Measurements from ENCODE around the gene RO60. TPM values are rescaled to one million over a fixed set of nuclear protein-coding genes. Genes with fewer than 3 reads are reported as not detected.

RO60 gene
- total and polyA plus RNA-seq, 2 of the 13 experiments (the other 11 are each of a cell fraction or from before 2014, with no cell fraction given) = 20.3 to 53.7 TPM

DNA sequence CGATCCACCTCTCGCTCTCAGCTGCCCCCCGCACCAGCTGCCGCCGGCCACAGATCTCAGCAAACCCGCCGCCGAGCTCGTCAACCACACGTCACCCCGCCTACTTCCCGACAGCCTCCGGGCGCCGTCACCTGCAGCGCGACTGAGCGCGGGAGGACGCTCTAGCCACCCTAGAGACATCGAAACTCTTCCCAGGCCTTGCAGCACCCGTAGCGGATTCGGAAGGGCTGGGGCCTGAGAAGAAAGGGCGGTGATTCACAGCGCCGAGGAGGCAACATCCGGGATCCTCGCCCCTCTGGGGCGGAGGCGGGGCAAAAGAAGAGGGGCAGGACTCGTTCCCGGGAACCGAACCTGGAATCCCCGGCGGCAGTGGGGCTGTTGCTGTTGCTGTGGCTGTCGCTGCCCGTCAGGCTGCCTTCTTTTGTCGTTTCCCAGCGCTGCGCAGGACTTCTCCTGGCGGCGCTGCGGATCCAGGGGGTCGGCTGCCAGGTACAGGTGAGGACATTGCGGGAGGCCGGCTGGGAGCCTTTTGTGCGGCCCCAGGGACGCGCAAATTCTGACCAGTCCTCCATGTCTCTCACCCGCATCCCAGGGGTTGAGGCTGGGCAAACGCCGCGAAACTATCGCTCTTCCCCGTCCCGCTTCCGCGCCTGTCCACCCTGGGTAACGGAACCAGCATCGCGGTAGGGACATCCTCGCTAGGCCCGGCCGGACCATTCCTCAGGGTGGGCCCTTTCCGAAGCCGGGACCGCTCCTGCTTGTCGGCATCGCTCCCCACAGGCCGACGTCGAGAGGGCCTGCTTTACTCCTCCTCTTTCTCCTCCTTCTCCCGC is at the start of gene RO60, which contains the start of gene UCHL5 (continued):
- TF ChIP-seq ZFX (CRISPR knock-in tag; IDR thresholded peaks at IDR 0.05; ENCODE audit: low read depth) (peak; percentile 93), IRF2 (CRISPR knock-in tag; IDR thresholded peaks at IDR 0.05) (peak; percentile 98), SMYD3 (CRISPR knock-in tag; IDR thresholded peaks at IDR 0.05) (no peak), TMF1 (CRISPR knock-in tag; IDR thresholded peaks at IDR 0.05; ENCODE audit: low read depth) (peak; percentile 57; the same call in 1 of the 2 replicates), NFKB2 (CRISPR knock-in tag; IDR thresholded peaks at IDR 0.05; ENCODE audit: borderline replicate concordance) (peak; percentile 92), SCMH1 (CRISPR knock-in tag; IDR thresholded peaks at IDR 0.05; ENCODE audit: borderline replicate concordance) (no peak), ELF1 (CRISPR knock-in tag; IDR thresholded peaks at IDR 0.05) (peak; percentile 93), ZNF260 (CRISPR knock-in tag; IDR thresholded peaks at IDR 0.05; ENCODE audit: borderline replicate concordance, low read depth) (no peak), MAZ (IDR thresholded peaks at IDR 0.05; ENCODE audit: borderline replicate concordance, low read depth, low read length) (peak; percentile 68; the same call in 1 of the 2 replicates), MAZ (CRISPR knock-in tag; IDR thresholded peaks at IDR 0.05; ENCODE audit: low read depth) (peak; percentile 76), ZNF746 (CRISPR knock-in tag; IDR thresholded peaks at IDR 0.05) (0 out of 2 replicates have a peak, but pooled peaks have one; percentile 28), RCOR2 (CRISPR knock-in tag; IDR thresholded peaks at IDR 0.05) (0 out of 2 replicates have a peak, but pooled peaks have one; percentile 55)
- TF ChIP-seq, protein P1, sequence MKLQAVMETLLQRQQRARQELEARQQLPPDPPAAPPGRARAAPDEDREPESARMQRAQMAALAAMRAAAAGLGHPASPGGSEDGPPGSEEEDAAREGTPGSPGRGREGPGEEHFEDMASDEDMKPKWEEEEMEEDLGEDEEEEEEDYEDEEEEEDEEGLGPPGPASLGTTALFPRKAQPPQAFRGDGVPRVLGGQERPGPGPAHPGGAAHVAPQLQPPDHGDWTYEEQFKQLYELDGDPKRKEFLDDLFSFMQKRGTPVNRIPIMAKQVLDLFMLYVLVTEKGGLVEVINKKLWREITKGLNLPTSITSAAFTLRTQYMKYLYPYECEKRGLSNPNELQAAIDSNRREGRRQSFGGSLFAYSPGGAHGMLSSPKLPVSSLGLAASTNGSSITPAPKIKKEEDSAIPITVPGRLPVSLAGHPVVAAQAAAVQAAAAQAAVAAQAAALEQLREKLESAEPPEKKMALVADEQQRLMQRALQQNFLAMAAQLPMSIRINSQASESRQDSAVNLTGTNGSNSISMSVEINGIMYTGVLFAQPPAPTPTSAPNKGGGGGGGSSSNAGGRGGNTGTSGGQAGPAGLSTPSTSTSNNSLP (IDR thresholded peaks at IDR 0.05; ENCODE audit: low read depth, low read length) = peak; percentile 38; the same call in 1 of the 2 replicates
- TF ChIP-seq, protein P2, sequence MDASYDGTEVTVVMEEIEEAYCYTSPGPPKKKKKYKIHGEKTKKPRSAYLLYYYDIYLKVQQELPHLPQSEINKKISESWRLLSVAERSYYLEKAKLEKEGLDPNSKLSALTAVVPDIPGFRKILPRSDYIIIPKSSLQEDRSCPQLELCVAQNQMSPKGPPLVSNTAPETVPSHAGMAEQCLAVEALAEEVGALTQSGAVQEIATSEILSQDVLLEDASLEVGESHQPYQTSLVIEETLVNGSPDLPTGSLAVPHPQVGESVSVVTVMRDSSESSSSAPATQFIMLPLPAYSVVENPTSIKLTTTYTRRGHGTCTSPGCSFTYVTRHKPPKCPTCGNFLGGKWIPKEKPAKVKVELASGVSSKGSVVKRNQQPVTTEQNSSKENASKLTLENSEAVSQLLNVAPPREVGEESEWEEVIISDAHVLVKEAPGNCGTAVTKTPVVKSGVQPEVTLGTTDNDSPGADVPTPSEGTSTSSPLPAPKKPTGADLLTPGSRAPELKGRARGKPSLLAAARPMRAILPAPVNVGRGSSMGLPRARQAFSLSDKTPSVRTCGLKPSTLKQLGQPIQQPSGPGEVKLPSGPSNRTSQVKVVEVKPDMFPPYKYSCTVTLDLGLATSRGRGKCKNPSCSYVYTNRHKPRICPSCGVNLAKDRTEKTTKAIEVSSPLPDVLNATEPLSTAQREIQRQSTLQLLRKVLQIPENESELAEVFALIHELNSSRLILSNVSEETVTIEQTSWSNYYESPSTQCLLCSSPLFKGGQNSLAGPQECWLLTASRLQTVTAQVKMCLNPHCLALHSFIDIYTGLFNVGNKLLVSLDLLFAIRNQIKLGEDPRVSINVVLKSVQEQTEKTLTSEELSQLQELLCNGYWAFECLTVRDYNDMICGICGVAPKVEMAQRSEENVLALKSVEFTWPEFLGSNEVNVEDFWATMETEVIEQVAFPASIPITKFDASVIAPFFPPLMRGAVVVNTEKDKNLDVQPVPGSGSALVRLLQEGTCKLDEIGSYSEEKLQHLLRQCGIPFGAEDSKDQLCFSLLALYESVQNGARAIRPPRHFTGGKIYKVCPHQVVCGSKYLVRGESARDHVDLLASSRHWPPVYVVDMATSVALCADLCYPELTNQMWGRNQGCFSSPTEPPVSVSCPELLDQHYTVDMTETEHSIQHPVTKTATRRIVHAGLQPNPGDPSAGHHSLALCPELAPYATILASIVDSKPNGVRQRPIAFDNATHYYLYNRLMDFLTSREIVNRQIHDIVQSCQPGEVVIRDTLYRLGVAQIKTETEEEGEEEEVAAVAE (CRISPR knock-in tag; IDR thresholded peaks at IDR 0.05; ENCODE audit: borderline replicate concordance) = peak; percentile 89; the same call in 1 of the 2 replicates
- TF ChIP-seq, protein P3, sequence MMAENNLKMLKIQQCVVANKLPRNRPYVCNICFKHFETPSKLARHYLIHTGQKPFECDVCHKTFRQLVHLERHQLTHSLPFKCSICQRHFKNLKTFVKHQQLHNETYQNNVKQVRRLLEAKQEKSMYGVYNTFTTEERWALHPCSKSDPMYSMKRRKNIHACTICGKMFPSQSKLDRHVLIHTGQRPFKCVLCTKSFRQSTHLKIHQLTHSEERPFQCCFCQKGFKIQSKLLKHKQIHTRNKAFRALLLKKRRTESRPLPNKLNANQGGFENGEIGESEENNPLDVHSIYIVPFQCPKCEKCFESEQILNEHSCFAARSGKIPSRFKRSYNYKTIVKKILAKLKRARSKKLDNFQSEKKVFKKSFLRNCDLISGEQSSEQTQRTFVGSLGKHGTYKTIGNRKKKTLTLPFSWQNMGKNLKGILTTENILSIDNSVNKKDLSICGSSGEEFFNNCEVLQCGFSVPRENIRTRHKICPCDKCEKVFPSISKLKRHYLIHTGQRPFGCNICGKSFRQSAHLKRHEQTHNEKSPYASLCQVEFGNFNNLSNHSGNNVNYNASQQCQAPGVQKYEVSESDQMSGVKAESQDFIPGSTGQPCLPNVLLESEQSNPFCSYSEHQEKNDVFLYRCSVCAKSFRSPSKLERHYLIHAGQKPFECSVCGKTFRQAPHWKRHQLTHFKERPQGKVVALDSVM (CRISPR knock-in tag; IDR thresholded peaks at IDR 0.05) = no peak
- TF ChIP-seq, protein P4, sequence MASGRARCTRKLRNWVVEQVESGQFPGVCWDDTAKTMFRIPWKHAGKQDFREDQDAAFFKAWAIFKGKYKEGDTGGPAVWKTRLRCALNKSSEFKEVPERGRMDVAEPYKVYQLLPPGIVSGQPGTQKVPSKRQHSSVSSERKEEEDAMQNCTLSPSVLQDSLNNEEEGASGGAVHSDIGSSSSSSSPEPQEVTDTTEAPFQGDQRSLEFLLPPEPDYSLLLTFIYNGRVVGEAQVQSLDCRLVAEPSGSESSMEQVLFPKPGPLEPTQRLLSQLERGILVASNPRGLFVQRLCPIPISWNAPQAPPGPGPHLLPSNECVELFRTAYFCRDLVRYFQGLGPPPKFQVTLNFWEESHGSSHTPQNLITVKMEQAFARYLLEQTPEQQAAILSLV (CRISPR knock-in tag; IDR thresholded peaks at IDR 0.05; ENCODE audit: borderline replicate concordance) = no peak
- TF ChIP-seq, protein P5, sequence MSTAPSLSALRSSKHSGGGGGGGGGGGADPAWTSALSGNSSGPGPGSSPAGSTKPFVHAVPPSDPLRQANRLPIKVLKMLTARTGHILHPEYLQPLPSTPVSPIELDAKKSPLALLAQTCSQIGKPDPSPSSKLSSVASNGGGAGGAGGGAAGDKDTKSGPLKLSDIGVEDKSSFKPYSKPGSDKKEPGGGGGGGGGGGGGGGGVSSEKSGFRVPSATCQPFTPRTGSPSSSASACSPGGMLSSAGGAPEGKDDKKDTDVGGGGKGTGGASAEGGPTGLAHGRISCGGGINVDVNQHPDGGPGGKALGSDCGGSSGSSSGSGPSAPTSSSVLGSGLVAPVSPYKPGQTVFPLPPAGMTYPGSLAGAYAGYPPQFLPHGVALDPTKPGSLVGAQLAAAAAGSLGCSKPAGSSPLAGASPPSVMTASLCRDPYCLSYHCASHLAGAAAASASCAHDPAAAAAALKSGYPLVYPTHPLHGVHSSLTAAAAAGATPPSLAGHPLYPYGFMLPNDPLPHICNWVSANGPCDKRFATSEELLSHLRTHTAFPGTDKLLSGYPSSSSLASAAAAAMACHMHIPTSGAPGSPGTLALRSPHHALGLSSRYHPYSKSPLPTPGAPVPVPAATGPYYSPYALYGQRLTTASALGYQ (CRISPR knock-in tag; IDR thresholded peaks at IDR 0.05) = peak; percentile 90; the same call in 1 of the 2 replicates

Data from HepG2 (cell line).